CD4-positive, CD25-positive, alpha-beta regulatory T cell (primary cell): ENCODE results near the gene ATP2B3. TPM values are rescaled to one million over a fixed set of nuclear protein-coding genes. Genes with fewer than 3 reads are reported as not detected.

Experiments
- ATAC-seq, 2 donors: fragments of 150-1000 bp; cut with Tn5 transposase; one replicate each; pipeline ENCODE4 v1.10.0; 2021; ENCODE audit warnings: low read depth in 2 of 2, moderate number of reproducible peaks in 2 of 2, moderate library complexity in 1 of 2
- DNase-seq, 3 donors: peaks; one replicate each; pipeline versions ENCODE4 v3.0.0 to v3.0.0-alpha.2; 2012 to 2022; ENCODE audit warnings: mixed read lengths in 1 of 3
- H3K27ac ChIP-seq: one replicate; pipeline ENCODE4 v1.7.0; 2013; ENCODE audit warnings: mild to moderate bottlenecking, low read length; ENCODE audit not compliant: insufficient read depth, poor library complexity, severe bottlenecking
- H3K27me3 ChIP-seq: one replicate; pipeline ENCODE4 v1.7.0; 2013; ENCODE audit warnings: low read length; ENCODE audit not compliant: control insufficient read depth, insufficient read depth
- H3K36me3 ChIP-seq: one replicate; pipeline ENCODE4 v1.7.0; 2013; ENCODE audit warnings: mild to moderate bottlenecking, low read length, moderate library complexity; ENCODE audit not compliant: control insufficient read depth, insufficient read depth
- H3K4me1 ChIP-seq: 2 replicates; pipeline ENCODE4 v1.7.0; 2013; ENCODE audit warnings: mild to moderate bottlenecking, low read length; ENCODE audit not compliant: insufficient read depth, control insufficient read depth, poor library complexity, severe bottlenecking
- H3K4me3 ChIP-seq: one replicate; pipeline ENCODE4 v1.7.0; 2013; ENCODE audit warnings: low read depth, mild to moderate bottlenecking, low read length, moderate library complexity
- H3K9me3 ChIP-seq, 2 experiments: 1 replicate in 1 of 2; 2 replicates in 1 of 2; pipeline ENCODE4 v1.7.0; 2013; ENCODE audit warnings: low read length in 2 of 2, mild to moderate bottlenecking in 1 of 2, moderate library complexity in 1 of 2; ENCODE audit not compliant: control insufficient read depth in 2 of 2
- H3K27ac Mint-ChIP-seq, 3 donors: one replicate each; pipeline ENCODE4 v1.8.0; 2020 to 2022; ENCODE audit warnings: mild to moderate bottlenecking in 3 of 3, mixed read lengths in 3 of 3, moderate library complexity in 2 of 3
- H3K27me3 Mint-ChIP-seq: one replicate; pipeline ENCODE4 v1.8.0; 2022; ENCODE audit warnings: mild to moderate bottlenecking, mixed read lengths
- H3K36me3 Mint-ChIP-seq: one replicate; pipeline ENCODE4 v1.8.0; 2020; ENCODE audit warnings: mixed read lengths
- H3K4me1 Mint-ChIP-seq, 4 donors: one replicate each; pipeline ENCODE4 v1.8.0; 2020 to 2022; ENCODE audit warnings: mixed read lengths in 4 of 4, mild to moderate bottlenecking in 1 of 4
- H3K4me3 Mint-ChIP-seq, 4 donors: one replicate each; pipeline ENCODE4 v1.8.0; 2020 to 2022; ENCODE audit warnings: mild to moderate bottlenecking in 4 of 4, mixed read lengths in 4 of 4, moderate library complexity in 3 of 4
- H3K9me3 Mint-ChIP-seq, 7 donors: one replicate each; pipeline ENCODE4 v1.8.0; 2020 to 2022; ENCODE audit warnings: mixed read lengths in 7 of 7, mild to moderate bottlenecking in 3 of 7, moderate library complexity in 2 of 7
- polyA plus RNA-seq, 4 donors: library from polyadenylated mRNA; unstranded; fragments of 300-500 nt; fragmentation: Illumina TruSeq; gene quantifications; one replicate each; pipeline ENCODE4 v1.2.3, GENCODE V29; 2021
- total RNA-seq: library from RNA; stranded (reverse); gene quantifications from one replicate; pipeline ENCODE4 v1.2.3, GENCODE V29; 2022

ATP2B3 gene
- total and polyA plus RNA-seq, 5 donors from 2014 or later = not detected

- Mint-ChIP-seq H3K4me3 (no peak overlapping the region), H3K27me3 (peaks cover 11% of the 10 kb centered on the region), H3K36me3 (no peaks in the 10 kb centered on the region), H3K9me3 (peaks cover 0 to 2% (median 0%) of the 10 kb centered on the region in 7 donors), H3K4me1 (peaks cover 0 to 5% (median 0%) of the 10 kb centered on the region in 4 donors), H3K27ac (no peak overlapping the region)
- H3K4me1 ChIP-seq = no peaks in the 10 kb centered on the region
- ATAC-seq = no peak
- H3K27ac ChIP-seq = no peak overlapping the region
- no peak for DNase-seq
- H3K36me3 ChIP-seq = no peaks in the 10 kb centered on the region
- H3K27me3 ChIP-seq = no peaks in the 10 kb centered on the region
- H3K9me3 ChIP-seq = no peaks in the 10 kb centered on the region
- no peak overlapping the region for H3K4me3 ChIP-seq
Measured at GRCh38 chrX:153520287-153520917, 3.0 kb downstream of the ATP2B3 start.

- Mint-ChIP-seq H3K9me3 (peaks cover 0 to 1% (median 0%) of the 10 kb centered on the region in 7 donors), H3K4me1 (peaks cover 0 to 1% (median 0%) of the 10 kb centered on the region in 4 donors), H3K36me3 (no peaks in the 10 kb centered on the region), H3K27ac (no peak overlapping the region), H3K27me3 (peaks cover 11% of the 10 kb centered on the region), H3K4me3 (no peak overlapping the region)
- Histone ChIP-seq H3K27me3 (no peaks in the 10 kb centered on the region), H3K36me3 (no peaks in the 10 kb centered on the region), H3K9me3 (no peaks in the 10 kb centered on the region), H3K27ac (no peak overlapping the region), H3K4me3 (no peak overlapping the region), H3K4me1 (no peaks in the 10 kb centered on the region)
- DNase-seq (no peak), ATAC-seq (no peak)
Measured at GRCh38 chrX:153521034-153521433, 3.6 kb downstream of the ATP2B3 start.

GRCh38 chrX:153522259-153522658 is 4.8 kb downstream of the ATP2B3 start:
- Histone ChIP-seq H3K27ac (no peak overlapping the region), H3K27me3 (no peaks in the 10 kb centered on the region), H3K4me3 (no peak overlapping the region), H3K9me3 (no peaks in the 10 kb centered on the region), H3K4me1 (no peaks in the 10 kb centered on the region), H3K36me3 (no peaks in the 10 kb centered on the region)
- Mint-ChIP-seq H3K27me3 (peaks cover 11% of the 10 kb centered on the region), H3K4me3 (no peak overlapping the region), H3K9me3 (no peaks in the 10 kb centered on the region), H3K36me3 (no peaks in the 10 kb centered on the region), H3K27ac (no peak overlapping the region), H3K4me1 (no peaks in the 10 kb centered on the region)
- no peak for ATAC-seq
- DNase-seq = no peak

GRCh38 chrX:153523269-153523668 is 5.8 kb downstream of the ATP2B3 start:
- Histone ChIP-seq H3K4me3 (no peak overlapping the region), H3K36me3 (no peaks in the 10 kb centered on the region), H3K27me3 (no peaks in the 10 kb centered on the region), H3K4me1 (no peaks in the 10 kb centered on the region), H3K27ac (no peak overlapping the region), H3K9me3 (no peaks in the 10 kb centered on the region)
- H3K27me3 Mint-ChIP-seq = peaks cover 11% of the 10 kb centered on the region
- DNase-seq = no peak
- H3K27ac Mint-ChIP-seq = no peak overlapping the region
- no peaks in the 10 kb centered on the region for H3K4me1 Mint-ChIP-seq
- H3K36me3 Mint-ChIP-seq = no peaks in the 10 kb centered on the region
- H3K4me3 Mint-ChIP-seq = no peak overlapping the region
- no peaks in the 10 kb centered on the region for H3K9me3 Mint-ChIP-seq
- no peak for ATAC-seq

- Histone ChIP-seq H3K4me3 (no peak overlapping the region), H3K27me3 (no peaks in the 10 kb centered on the region), H3K4me1 (no peaks in the 10 kb centered on the region), H3K9me3 (no peaks in the 10 kb centered on the region), H3K36me3 (no peaks in the 10 kb centered on the region), H3K27ac (no peak overlapping the region)
- H3K36me3 Mint-ChIP-seq = no peaks in the 10 kb centered on the region
- no peaks in the 10 kb centered on the region for H3K9me3 Mint-ChIP-seq
- no peak overlapping the region for H3K4me3 Mint-ChIP-seq
- no peak overlapping the region for H3K27ac Mint-ChIP-seq
- DNase-seq (no peak), ATAC-seq (no peak)
- peaks cover 8% of the 10 kb centered on the region for H3K27me3 Mint-ChIP-seq
- H3K4me1 Mint-ChIP-seq = no peaks in the 10 kb centered on the region
Measured at GRCh38 chrX:153524234-153524633, 6.8 kb downstream of the ATP2B3 start.

GRCh38 chrX:153525451-153525850 is 8.0 kb downstream of the ATP2B3 start:
- Histone ChIP-seq H3K4me1 (no peaks in the 10 kb centered on the region), H3K27ac (no peak overlapping the region), H3K27me3 (no peaks in the 10 kb centered on the region), H3K9me3 (no peaks in the 10 kb centered on the region), H3K4me3 (no peak overlapping the region), H3K36me3 (no peaks in the 10 kb centered on the region)
- Mint-ChIP-seq H3K4me1 (no peaks in the 10 kb centered on the region), H3K27ac (no peak overlapping the region), H3K27me3 (peaks cover 4% of the 10 kb centered on the region), H3K4me3 (no peak overlapping the region), H3K36me3 (no peaks in the 10 kb centered on the region), H3K9me3 (no peaks in the 10 kb centered on the region)
- ATAC-seq (no peak), DNase-seq (no peak)

- H3K27me3 Mint-ChIP-seq = peaks cover 4% of the 10 kb centered on the region
Measured at GRCh38 chrX:153526042-153526441, 8.6 kb downstream of the ATP2B3 start.

GRCh38 chrX:153526801-153527200 is 9.4 kb downstream of the ATP2B3 start:
- Mint-ChIP-seq H3K27ac (no peak overlapping the region), H3K27me3 (no peaks in the 10 kb centered on the region), H3K9me3 (no peaks in the 10 kb centered on the region), H3K4me3 (no peak overlapping the region), H3K4me1 (no peaks in the 10 kb centered on the region), H3K36me3 (no peaks in the 10 kb centered on the region)
- no peaks in the 10 kb centered on the region for H3K27me3 ChIP-seq
- ATAC-seq = no peak
- H3K4me3 ChIP-seq = no peak overlapping the region
- no peaks in the 10 kb centered on the region for H3K4me1 ChIP-seq
- DNase-seq = no peak
- no peaks in the 10 kb centered on the region for H3K9me3 ChIP-seq
- H3K36me3 ChIP-seq = no peaks in the 10 kb centered on the region
- no peak overlapping the region for H3K27ac ChIP-seq

More at GRCh38 chrX:153526042-153526441, 8.6 kb downstream of the ATP2B3 start:
- Mint-ChIP-seq H3K27ac (no peak overlapping the region), H3K4me3 (no peak overlapping the region), H3K36me3 (no peaks in the 10 kb centered on the region), H3K9me3 (no peaks in the 10 kb centered on the region), H3K4me1 (no peaks in the 10 kb centered on the region)
- Histone ChIP-seq H3K9me3 (no peaks in the 10 kb centered on the region), H3K27ac (no peak overlapping the region), H3K4me3 (no peak overlapping the region), H3K27me3 (no peaks in the 10 kb centered on the region), H3K4me1 (no peaks in the 10 kb centered on the region), H3K36me3 (no peaks in the 10 kb centered on the region)
- ATAC-seq (no peak), DNase-seq (no peak)
